Psoas muscle (tissue), 8 donors: ENCODE data around the gene HSPA14. TPM values are rescaled to one million over a fixed set of nuclear protein-coding genes. Genes with fewer than 3 reads are reported as not detected.

Experiments
- ATAC-seq, 4 donors: fragments of 200-7000 bp; cut with Tn5 transposase; one replicate each; pipeline ENCODE4 v1.9.1; 2020; ENCODE audit warnings: moderate library complexity in 3 of 4, mild to moderate bottlenecking in 2 of 4
- DNase-seq, 2 donors: peaks; one replicate each; pipeline ENCODE4 v3.0.0-alpha.2; 2020
- H3K27ac ChIP-seq: fragments of 200-600 bp; one replicate; pipeline ENCODE4 v1.8.0; 2022
- H3K27me3 ChIP-seq, 3 donors: fragments of 200-600 bp in 1 of 3; one replicate each; pipeline versions ENCODE4 v1.6.1 to v1.8.0; 2013 to 2022; ENCODE audit warnings: low read length in 2 of 3, mild to moderate bottlenecking in 2 of 3, moderate library complexity in 1 of 3; ENCODE audit not compliant: insufficient read depth in 3 of 3
- H3K36me3 ChIP-seq, 2 donors: fragments of 200-600 bp in 1 of 2; one replicate each; pipeline versions ENCODE4 v1.6.1 to v1.8.0; 2013 to 2022; ENCODE audit warnings: low read depth in 1 of 2, mild to moderate bottlenecking in 1 of 2, moderate library complexity in 1 of 2; ENCODE audit not compliant: insufficient read depth in 1 of 2
- H3K4me1 ChIP-seq: fragments of 200-600 bp; one replicate; pipeline ENCODE4 v1.8.0; 2022
- H3K4me3 ChIP-seq: fragments of 200-600 bp; one replicate; pipeline ENCODE4 v1.8.0; 2022; ENCODE audit warnings: mild to moderate bottlenecking
- H3K9me3 ChIP-seq: fragments of 200-600 bp; one replicate; pipeline ENCODE4 v1.8.0; 2022
- WGBS, 3 donors: extraction: QIAGEN DNeasy Blood & Tissue Kit; methylation state at CpG; one replicate each; pipeline versions ENCODE4 v1.1.6 to v1.1.7; 2013; 5-methylcytosine and 5-hydroxymethylcytosine counted together
- intact Hi-C, 2 donors: fragments of 100-400 bp; cut with DNase I; formaldehyde crosslinking; loops; one replicate each; pipeline versions ENCODE4 v1.11.0 to v1.14.2; 2022
- polyA plus RNA-seq, 3 donors: library from polyadenylated mRNA; stranded (reverse); fragments of 200-250 nt; gene quantifications; one replicate each; pipeline ENCODE4 v1.2.3, GENCODE V29; 2013
- total RNA-seq, 4 donors: library from RNA; stranded (reverse); fragmentation: NEBNext Ultra II Directional in 2 of 4; extraction: Animal tissue kit (Norgen Biotek cat#: 25700) in 2 of 4; gene quantifications; one replicate each; pipeline versions ENCODE4 v1.2.1 to v1.2.4, GENCODE V29; 2021 to 2023
- TF ChIP-seq, protein P1 (sequence below): fragments of 200-600 bp; IDR thresholded peaks from one replicate; pipeline ENCODE4 v1.8.0; 2022; ENCODE audit warnings: antibody characterized with exemption
- donor health status: healthy with polysubstance abuse.
- donor health status: DM: no; HTN: no; CAD: no; lungs with moderate emphysema.
- donor health status: Bipolar disorder and iron deficiency.
- donor health status: healthy.
- donor health status: DM: yes; HTN: yes; CAD: no.
- donor health status: DM: no; HTN: no; CAD: no.
- donor health status: DM: no; HTN: no; CAD: no.
- donor health status: DM: yes; HTN: yes; CAD: no.

Gene HSPA14
- total and polyA plus RNA-seq, 7 donors, result 5.5 to 29.8 (median 14.5) TPM

DNA sequence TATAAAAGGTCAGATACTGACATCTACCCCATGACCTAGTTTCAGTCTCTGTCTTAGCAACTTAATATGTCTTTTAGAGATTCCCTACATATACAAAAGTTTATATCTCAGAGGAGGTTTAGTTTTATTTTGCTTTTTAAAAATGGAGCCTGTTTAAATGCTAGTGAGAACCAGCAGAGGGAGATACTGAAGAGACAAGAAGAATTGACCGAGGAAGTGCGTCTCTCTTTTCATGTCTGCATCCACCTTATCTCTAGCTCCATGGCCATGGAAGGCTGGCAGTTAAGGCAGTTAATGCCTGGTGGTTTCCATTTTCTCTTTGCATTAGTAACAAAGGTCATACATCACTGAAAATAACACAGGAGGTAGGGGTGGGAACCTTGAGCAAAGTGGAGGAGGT lies 51.2 kb downstream of the HSPA14 start:
- H3K27ac ChIP-seq, result no peak overlapping the region
- TF ChIP-seq, protein P1, sequence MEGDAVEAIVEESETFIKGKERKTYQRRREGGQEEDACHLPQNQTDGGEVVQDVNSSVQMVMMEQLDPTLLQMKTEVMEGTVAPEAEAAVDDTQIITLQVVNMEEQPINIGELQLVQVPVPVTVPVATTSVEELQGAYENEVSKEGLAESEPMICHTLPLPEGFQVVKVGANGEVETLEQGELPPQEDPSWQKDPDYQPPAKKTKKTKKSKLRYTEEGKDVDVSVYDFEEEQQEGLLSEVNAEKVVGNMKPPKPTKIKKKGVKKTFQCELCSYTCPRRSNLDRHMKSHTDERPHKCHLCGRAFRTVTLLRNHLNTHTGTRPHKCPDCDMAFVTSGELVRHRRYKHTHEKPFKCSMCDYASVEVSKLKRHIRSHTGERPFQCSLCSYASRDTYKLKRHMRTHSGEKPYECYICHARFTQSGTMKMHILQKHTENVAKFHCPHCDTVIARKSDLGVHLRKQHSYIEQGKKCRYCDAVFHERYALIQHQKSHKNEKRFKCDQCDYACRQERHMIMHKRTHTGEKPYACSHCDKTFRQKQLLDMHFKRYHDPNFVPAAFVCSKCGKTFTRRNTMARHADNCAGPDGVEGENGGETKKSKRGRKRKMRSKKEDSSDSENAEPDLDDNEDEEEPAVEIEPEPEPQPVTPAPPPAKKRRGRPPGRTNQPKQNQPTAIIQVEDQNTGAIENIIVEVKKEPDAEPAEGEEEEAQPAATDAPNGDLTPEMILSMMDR, result no peak
- no peak for ATAC-seq
- H3K36me3 ChIP-seq, result no peaks in the 10 kb centered on the region
- 88 to 94% (median 90%) methylated on average over 2 of the region's 2 CpGs for WGBS, 3 donors
- no peak for DNase-seq
- no peak overlapping the region for H3K4me3 ChIP-seq
- intact Hi-C loops, result no loop called here
- no peaks in the 10 kb centered on the region for H3K27me3 ChIP-seq
- H3K9me3 ChIP-seq, result no peaks in the 10 kb centered on the region
- H3K4me1 ChIP-seq, result peaks cover 4% of the 10 kb centered on the region

DNA sequence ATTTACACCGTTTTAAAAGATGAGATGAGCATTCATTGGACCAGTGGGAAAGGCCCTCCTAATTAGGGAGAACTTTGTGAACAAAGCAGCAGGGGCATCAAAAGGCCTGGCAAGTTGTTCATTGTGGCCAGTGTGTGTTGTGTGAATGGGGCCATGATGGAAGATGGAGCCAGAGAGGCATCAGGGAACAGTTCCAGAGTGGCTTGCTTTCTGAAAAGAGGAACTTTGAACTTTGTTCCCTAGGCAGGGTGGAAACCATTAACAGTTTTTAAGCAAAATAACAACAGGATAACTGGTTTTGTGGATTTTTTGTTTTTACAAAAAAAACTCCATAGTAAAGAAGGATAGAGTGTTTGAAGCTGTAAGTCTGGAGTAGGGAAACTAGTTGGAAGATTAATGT lies 53.0 kb downstream of the HSPA14 start:
- ATAC-seq (no peak), DNase-seq (no peak)
- WGBS, 3 donors, result 97 to 100% (median 100%) methylated on average over 1 of the region's 1 CpG
- intact Hi-C loops, result no loop called here
- Histone ChIP-seq H3K36me3 (no peaks in the 10 kb centered on the region), H3K4me3 (no peak overlapping the region), H3K27me3 (no peaks in the 10 kb centered on the region), H3K9me3 (no peaks in the 10 kb centered on the region), H3K27ac (no peak overlapping the region), H3K4me1 (peaks cover 4% of the 10 kb centered on the region)
- TF ChIP-seq, protein P1, result no peak

DNA sequence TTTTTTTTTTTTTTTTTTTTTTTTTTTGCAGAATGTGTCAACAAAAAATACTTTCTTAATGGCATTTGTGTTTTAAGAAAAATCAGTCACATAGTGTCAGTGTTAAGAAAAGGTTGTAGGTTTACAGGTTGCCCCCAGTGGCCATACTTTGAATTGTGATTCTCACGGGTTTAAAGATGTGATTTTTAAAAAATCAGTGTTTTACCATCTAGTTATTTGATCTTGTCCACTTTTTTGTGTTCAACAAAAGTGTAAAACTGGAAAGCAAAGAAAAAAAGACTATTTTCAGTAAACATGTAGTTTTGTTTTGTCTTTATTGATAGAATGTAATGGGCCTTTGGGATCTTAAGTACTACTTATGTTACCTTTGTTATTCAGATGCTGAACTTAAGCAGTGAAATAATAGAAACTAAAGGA lies 66.2 kb downstream of the HSPA14 start:
- no peaks in the 10 kb centered on the region for H3K9me3 ChIP-seq
- DNase-seq, result no peak
- peak in 1 of 4 donors; percentile 60 for ATAC-seq
- no peaks in the 10 kb centered on the region for H3K27me3 ChIP-seq
- no peak overlapping the region for H3K27ac ChIP-seq
- TF ChIP-seq, protein P1, result peak; percentile 47
- H3K4me1 ChIP-seq, result no peaks in the 10 kb centered on the region
- WGBS, 3 donors, result 59 to 68% (median 59%) methylated on average over 1 of the region's 1 CpG
- H3K4me3 ChIP-seq, result no peak overlapping the region
- intact Hi-C loops, result no loop called here
- H3K36me3 ChIP-seq, result peaks cover 0 to 70% of the 10 kb centered on the region in 2 donors

DNA sequence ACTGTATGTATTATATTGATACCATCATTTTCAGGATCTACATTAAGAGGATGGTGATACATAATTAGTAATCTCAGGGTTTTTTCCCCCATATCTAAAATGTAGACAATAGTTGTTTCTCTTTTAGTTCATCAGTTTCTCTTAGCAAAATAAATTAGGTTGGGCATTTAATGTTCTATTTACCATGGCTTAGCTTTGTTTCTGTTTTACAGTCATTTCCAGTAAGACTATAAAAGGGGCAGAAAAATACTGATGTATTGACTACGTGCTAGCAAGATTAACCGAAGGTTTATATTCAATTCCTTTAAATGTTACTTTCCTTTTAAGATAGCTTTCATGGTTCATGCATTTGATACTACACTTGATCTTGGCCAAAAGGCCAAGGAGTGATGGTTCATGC lies 66.8 kb downstream of the HSPA14 start:
- Histone ChIP-seq H3K4me1 (no peaks in the 10 kb centered on the region), H3K9me3 (no peaks in the 10 kb centered on the region), H3K36me3 (peaks cover 0 to 70% of the 10 kb centered on the region in 2 donors), H3K27me3 (no peaks in the 10 kb centered on the region), H3K4me3 (no peak overlapping the region), H3K27ac (no peak overlapping the region)
- intact Hi-C loops, result no loop called here
- ATAC-seq, result no peak
- TF ChIP-seq, protein P1, result no peak
- DNase-seq, result no peak
- 96 to 100% (median 100%) methylated on average over 2 of the region's 2 CpGs for WGBS, 3 donors

DNA sequence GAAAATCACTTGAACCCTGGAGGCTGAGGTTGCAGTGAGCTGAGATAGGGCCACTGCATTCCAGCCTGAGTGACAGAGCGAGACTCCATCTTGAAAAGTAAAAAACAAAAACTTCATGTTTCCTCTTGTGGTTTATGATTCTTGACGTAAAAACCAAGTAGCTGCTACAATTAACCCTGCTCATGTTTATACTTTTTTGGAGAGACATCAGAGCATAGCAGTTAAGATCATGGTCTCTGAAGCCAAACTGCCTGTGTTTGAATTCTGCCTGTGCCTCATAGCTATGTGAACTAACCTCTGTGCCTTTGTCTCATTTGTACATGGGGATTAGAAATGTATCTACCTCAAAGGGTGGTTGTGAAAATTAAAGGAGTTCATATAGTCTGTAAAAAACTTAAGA lies 67.8 kb downstream of the HSPA14 start:
- H3K4me3 ChIP-seq, result no peak overlapping the region
- DNase-seq, result no peak
- intact Hi-C loops, result no loop called here
- H3K36me3 ChIP-seq, result peaks cover 0 to 72% of the 10 kb centered on the region in 2 donors
- no peaks in the 10 kb centered on the region for H3K4me1 ChIP-seq
- WGBS, 3 donors, result 93 to 100% (median 98%) methylated on average over 2 of the region's 2 CpGs
- H3K27me3 ChIP-seq, result no peaks in the 10 kb centered on the region
- TF ChIP-seq, protein P1, result no peak
- H3K27ac ChIP-seq, result no peak overlapping the region
- H3K9me3 ChIP-seq, result no peaks in the 10 kb centered on the region
- no peak for ATAC-seq
